GM10266 (cell line): ENCODE results near the gene ARHGAP15.

Experiments used
- DNase-seq: peaks from one replicate; pipeline ENCODE4 v3.0.0; 2012; ENCODE audit errors: extremely low spot score
- TF ChIP-seq, protein P1 (sequence below): IDR thresholded peaks from 2 replicates; pipeline ENCODE4 v1.5.1; 2012; ENCODE audit warnings: mild to moderate bottlenecking, low read depth; ENCODE audit not compliant: control insufficient read depth, insufficient read depth; ENCODE audit errors: missing control alignments

ARHGAP15 gene

DNA sequence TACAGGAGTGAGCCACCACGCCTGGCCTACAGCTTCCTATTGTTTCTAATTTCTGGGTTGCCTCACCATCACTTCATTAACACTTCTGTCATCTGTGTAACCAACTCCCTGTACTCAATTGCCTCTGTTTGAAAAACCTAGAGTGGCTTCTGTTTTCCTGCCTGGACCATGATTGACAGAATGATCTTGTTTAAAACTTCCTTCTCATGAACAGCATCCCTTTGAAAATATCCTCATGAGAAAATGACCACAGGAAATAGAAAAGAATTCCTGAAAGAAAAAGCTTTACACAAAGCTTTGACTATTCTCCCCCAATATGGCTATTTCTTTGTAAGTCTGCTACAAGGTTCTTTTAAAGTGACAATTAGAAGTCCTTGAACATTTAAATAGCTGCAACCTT is 672.3 kb downstream of the ARHGAP15 start:
- no peak for DNase-seq
- TF ChIP-seq, protein P1, sequence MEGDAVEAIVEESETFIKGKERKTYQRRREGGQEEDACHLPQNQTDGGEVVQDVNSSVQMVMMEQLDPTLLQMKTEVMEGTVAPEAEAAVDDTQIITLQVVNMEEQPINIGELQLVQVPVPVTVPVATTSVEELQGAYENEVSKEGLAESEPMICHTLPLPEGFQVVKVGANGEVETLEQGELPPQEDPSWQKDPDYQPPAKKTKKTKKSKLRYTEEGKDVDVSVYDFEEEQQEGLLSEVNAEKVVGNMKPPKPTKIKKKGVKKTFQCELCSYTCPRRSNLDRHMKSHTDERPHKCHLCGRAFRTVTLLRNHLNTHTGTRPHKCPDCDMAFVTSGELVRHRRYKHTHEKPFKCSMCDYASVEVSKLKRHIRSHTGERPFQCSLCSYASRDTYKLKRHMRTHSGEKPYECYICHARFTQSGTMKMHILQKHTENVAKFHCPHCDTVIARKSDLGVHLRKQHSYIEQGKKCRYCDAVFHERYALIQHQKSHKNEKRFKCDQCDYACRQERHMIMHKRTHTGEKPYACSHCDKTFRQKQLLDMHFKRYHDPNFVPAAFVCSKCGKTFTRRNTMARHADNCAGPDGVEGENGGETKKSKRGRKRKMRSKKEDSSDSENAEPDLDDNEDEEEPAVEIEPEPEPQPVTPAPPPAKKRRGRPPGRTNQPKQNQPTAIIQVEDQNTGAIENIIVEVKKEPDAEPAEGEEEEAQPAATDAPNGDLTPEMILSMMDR = no peak

DNA sequence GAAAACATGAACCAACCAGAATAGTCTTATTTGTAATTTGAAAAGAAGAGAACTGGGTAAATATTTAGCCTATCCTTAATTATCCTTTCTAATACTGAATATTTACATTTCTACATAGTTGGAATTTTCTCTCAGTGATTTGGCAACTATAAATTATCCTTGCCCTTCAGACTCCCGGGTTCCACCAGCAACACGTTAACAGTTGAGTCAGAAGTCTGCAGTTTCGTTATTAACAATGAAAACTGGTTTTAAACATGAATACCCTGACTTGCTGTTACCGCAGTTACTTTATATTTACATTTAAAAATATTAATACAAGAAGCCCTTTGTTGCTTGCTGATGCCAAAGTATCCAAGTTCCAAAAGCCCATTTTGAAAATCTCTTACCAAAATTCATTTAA is 673.0 kb downstream of the ARHGAP15 start:
- TF ChIP-seq, protein P1 = no peak
- peak; percentile 12 for DNase-seq

DNA sequence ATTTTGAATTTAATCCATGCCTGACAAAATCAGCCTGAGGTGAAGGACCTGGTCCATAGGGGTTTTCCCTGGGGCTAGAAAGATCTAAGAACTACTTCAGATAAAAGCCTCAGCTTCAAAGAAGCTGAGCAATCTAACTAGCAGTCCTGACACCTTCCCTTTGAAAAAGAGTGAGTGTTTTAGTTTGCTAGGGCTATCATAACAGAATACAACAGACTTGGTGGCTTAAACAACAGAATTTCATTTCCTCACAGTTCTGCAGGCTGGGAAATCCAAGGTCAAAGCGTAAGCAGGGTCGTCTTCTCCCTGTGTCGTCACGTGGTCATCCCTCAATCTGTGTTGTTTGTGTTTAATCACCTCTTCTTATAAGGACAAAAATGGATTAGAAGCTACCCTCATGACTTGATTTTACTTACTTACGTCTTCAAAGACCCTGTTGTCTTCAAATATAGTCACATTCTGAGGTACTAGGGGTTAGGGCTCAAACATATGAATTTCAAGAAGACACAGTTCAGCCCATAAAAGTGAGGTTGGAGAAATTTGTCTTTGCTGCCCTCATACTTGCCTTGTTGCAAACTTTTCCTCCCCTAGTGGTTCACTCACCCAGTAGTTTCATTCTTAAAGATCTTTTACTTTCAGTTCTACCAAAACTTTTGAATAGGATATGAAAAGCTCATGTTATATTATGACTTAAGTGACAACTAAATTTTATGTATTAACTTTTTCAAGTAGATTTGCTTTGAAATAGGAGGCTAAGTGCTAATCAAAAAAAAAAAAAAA is 673.8 kb downstream of the ARHGAP15 start:
- peak; percentile 57 for DNase-seq
- TF ChIP-seq, protein P1 = no peak

DNA sequence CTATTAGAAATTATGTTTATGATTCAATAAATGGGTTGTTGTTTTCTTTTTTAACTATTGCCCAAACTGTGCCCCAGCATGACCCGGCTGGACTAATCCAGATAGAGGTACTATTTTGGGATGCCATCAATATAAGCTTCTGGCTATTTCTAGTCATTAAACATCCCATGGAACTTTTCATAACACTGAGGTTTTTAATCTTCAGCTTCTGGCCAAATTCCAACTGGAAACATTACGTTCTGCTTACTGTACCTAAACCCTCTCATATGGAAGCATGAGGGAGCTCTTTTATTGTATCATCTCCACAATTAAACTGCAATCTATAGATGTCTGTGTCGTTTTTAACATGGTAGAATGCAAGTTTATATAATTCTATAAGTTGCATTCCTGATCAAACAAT is 674.7 kb downstream of the ARHGAP15 start:
- TF ChIP-seq, protein P1 = no peak
- no peak for DNase-seq

DNA sequence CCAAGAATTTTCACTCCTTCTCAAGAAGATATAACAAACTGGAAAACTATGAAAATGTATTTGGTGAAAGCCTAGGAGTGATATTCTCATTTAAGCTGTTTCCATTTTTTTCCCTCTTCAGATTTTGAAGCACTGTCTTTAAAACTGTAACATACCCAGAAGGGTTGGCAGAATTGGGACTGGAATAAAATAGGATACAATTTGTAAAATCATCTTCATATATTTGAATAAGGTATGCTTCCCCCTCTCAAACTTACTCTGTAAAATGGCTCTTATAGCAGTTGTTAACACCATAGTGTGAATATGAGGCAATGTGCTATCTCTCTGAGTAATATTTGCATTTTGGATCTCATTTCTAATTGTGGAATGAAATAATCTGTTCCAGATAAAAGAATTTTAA is 676.4 kb downstream of the ARHGAP15 start:
- no peak for DNase-seq
- TF ChIP-seq, protein P1 = no peak

DNA sequence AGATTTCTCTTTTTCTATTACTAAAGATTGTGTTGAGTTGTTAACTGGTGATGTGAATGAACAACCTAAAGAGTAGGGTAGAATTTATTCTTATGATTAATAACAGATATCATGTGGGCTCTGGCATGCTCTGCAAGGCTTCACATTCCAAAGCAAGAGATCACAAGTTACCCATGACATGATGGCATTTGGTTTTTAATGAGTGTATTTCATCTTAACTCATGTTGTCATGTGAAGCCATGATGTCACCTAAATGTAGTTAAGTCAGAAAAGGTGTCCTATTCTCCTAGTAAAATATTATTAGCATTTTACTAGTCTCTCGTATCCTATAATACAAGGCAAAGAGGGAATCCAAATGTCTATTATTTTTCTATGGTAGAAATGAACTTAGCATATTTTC is 678.0 kb downstream of the ARHGAP15 start:
- no peak for DNase-seq
- TF ChIP-seq, protein P1 = no peak

DNA sequence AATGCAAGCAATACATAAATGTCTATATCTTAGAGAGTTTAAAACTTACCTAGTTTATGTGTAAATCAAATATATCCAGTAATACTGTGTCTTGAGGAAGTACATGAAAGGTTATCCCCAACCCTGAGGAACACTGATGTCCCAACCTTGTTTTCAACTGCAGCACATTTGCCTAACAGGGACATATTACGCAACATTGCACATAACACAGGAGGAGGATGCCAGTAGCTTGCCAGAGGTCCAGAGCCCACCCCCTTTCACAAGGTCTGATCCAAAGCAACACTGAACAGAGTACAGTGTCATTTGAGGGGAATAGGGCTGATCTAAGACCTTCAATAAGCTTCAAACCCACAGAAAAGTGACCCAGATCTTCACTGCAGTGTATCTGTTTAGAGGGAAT is 678.5 kb downstream of the ARHGAP15 start:
- TF ChIP-seq, protein P1 = no peak
- no peak for DNase-seq
